Activated T-helper 2 cell treated with anti-CD3 and anti-CD28 coated beads, Interferon-gamma antibody, Interleukin-2, Interleukin-4, amounts not matched to agents 10 μg/mL and 5 μg/mL and 100 μg/mL, durations not matched to agents 14 hours and 24 hours and 36 hours (primary cell): ENCODE data around the gene CRELD2. TPM values are rescaled to one million over a fixed set of nuclear protein-coding genes. Genes with fewer than 3 reads are reported as not detected.

Source experiments
- DNase-seq: peaks from one replicate; pipeline ENCODE4 v3.0.0; 2021; ENCODE audit warnings: low spot score
- H3K27ac Mint-ChIP-seq: one replicate; pipeline ENCODE4 v1.8.0; 2021; ENCODE audit warnings: mixed read lengths
- H3K27me3 Mint-ChIP-seq: one replicate; pipeline ENCODE4 v1.8.0; 2021; ENCODE audit warnings: low read depth, mixed read lengths
- H3K36me3 Mint-ChIP-seq: one replicate; pipeline ENCODE4 v1.8.0; 2021; ENCODE audit warnings: low read depth, mixed read lengths
- H3K4me1 Mint-ChIP-seq: one replicate; pipeline ENCODE4 v1.8.0; 2021; ENCODE audit warnings: low read depth, mixed read lengths
- H3K4me3 Mint-ChIP-seq: one replicate; pipeline ENCODE4 v1.8.0; 2021; ENCODE audit warnings: low read depth, mild to moderate bottlenecking, moderate library complexity, mixed read lengths
- H3K9me3 Mint-ChIP-seq: one replicate; pipeline ENCODE4 v1.8.0; 2021; ENCODE audit warnings: mixed read lengths
- intact Hi-C: fragments of 100-400 bp; cut with micrococcal nuclease; formaldehyde crosslinking; loops from one replicate; pipeline ENCODE4 v1.15.1; 2023
- total RNA-seq: library from RNA; stranded (reverse); gene quantifications from 2 replicates; pipeline ENCODE4 v1.2.3, GENCODE V29; 2022

CRELD2 gene
- total RNA-seq, 1 donor from 2014 or later, result 49.9 TPM

GRCh38 chr22:49957826-49958365, 39.5 kb downstream of the CRELD2 start:
- no peak for DNase-seq
- H3K36me3 Mint-ChIP-seq, result peaks cover 14% of the 10 kb centered on the region
- peak overlapping the region; percentile 49 for H3K27ac Mint-ChIP-seq
- no peaks in the 10 kb centered on the region for H3K27me3 Mint-ChIP-seq
- H3K9me3 Mint-ChIP-seq, result no peaks in the 10 kb centered on the region
- peaks cover 6% of the 10 kb centered on the region for H3K4me1 Mint-ChIP-seq
- H3K4me3 Mint-ChIP-seq, result peak overlapping the region; percentile 87
- intact Hi-C loops, result no loop called here

GRCh38 chr22:49958366-49958921, 40.0 kb downstream of the CRELD2 start:
- Mint-ChIP-seq H3K9me3 (no peaks in the 10 kb centered on the region), H3K4me3 (peak overlapping the region; percentile 87), H3K36me3 (peaks cover 19% of the 10 kb centered on the region), H3K4me1 (peaks cover 7% of the 10 kb centered on the region), H3K27me3 (no peaks in the 10 kb centered on the region), H3K27ac (peak overlapping the region; percentile 91)
- intact Hi-C loops, result no loop called here
- DNase-seq, result no peak

- Mint-ChIP-seq H3K36me3 (peaks cover 27% of the 10 kb centered on the region), H3K4me1 (peaks cover 12% of the 10 kb centered on the region), H3K27me3 (no peaks in the 10 kb centered on the region), H3K9me3 (no peaks in the 10 kb centered on the region), H3K27ac (peak overlapping the region; percentile 91), H3K4me3 (peak overlapping the region; percentile 87)
- no peak for DNase-seq
- intact Hi-C loops, result no loop called here
Measured at GRCh38 chr22:49958931-49959781, 40.7 kb downstream of the CRELD2 start.

- no peak for DNase-seq
- intact Hi-C loops, result loop anchor here (1.0 kb wide), 1 partner anchor 41 kb away; the partner anchor contains the start of genes ALG12 and CRELD2
- H3K4me1 Mint-ChIP-seq, result peaks cover 12% of the 10 kb centered on the region
Measured at GRCh38 chr22:49959782-49960158, 41.3 kb downstream of the CRELD2 start.

GRCh38 chr22:49960159-49961004, 41.9 kb downstream of the CRELD2 start, which contains the start of gene PIM3:
Gene PIM3 (plus strand): TSS chr22:49960772. CDS start chr22:49960948, 176 bp downstream.
- peaks cover 15% of the 10 kb centered on the region for H3K4me1 Mint-ChIP-seq
- peaks cover 39% of the 10 kb centered on the region for H3K36me3 Mint-ChIP-seq
- H3K9me3 Mint-ChIP-seq, result no peaks in the 10 kb centered on the region
- H3K4me3 Mint-ChIP-seq, result peak within 1 kb of the TSS; percentile 90
- intact Hi-C loops, result loop anchor here (1.0 kb wide), 1 partner anchor 42 kb away; the partner anchor contains the start of genes ALG12 and CRELD2
- no peaks in the 10 kb centered on the region for H3K27me3 Mint-ChIP-seq
- peak; percentile 91 for DNase-seq
- H3K27ac Mint-ChIP-seq, result peak within 1 kb of the TSS; percentile 91

More at GRCh38 chr22:49959782-49960158, 41.3 kb downstream of the CRELD2 start:
- Mint-ChIP-seq H3K27me3 (no peaks in the 10 kb centered on the region), H3K36me3 (peaks cover 33% of the 10 kb centered on the region), H3K4me3 (peak overlapping the region; percentile 87), H3K9me3 (no peaks in the 10 kb centered on the region), H3K27ac (peak overlapping the region; percentile 91)

- peaks cover 15% of the 10 kb centered on the region for H3K4me1 Mint-ChIP-seq
- H3K9me3 Mint-ChIP-seq, result no peaks in the 10 kb centered on the region
- H3K27me3 Mint-ChIP-seq, result no peaks in the 10 kb centered on the region
- intact Hi-C loops, result no loop called here
- peaks cover 40% of the 10 kb centered on the region for H3K36me3 Mint-ChIP-seq
- DNase-seq, result no peak
- peak overlapping the region; percentile 90 for H3K27ac Mint-ChIP-seq
- H3K4me3 Mint-ChIP-seq, result peak overlapping the region; percentile 90
Measured at GRCh38 chr22:49961005-49961600, 42.7 kb downstream of the CRELD2 start.

GRCh38 chr22:49961601-49962011, 43.2 kb downstream of the CRELD2 start:
- Mint-ChIP-seq H3K9me3 (no peaks in the 10 kb centered on the region), H3K4me3 (peak overlapping the region; percentile 90), H3K27ac (peak overlapping the region; percentile 90), H3K36me3 (peaks cover 40% of the 10 kb centered on the region), H3K4me1 (peaks cover 18% of the 10 kb centered on the region), H3K27me3 (no peaks in the 10 kb centered on the region)
- DNase-seq, result no peak
- intact Hi-C loops, result loop anchor here (1.0 to 2.0 kb wide), 2 partner anchors 15 to 25 kb away; no protein-coding TSS in a partner anchor

- H3K27ac Mint-ChIP-seq, result peak overlapping the region; percentile 90
- peaks cover 40% of the 10 kb centered on the region for H3K36me3 Mint-ChIP-seq
- DNase-seq, result peak; percentile 54
- H3K27me3 Mint-ChIP-seq, result no peaks in the 10 kb centered on the region
- H3K9me3 Mint-ChIP-seq, result no peaks in the 10 kb centered on the region
- peaks cover 18% of the 10 kb centered on the region for H3K4me1 Mint-ChIP-seq
- intact Hi-C loops, result loop anchor here (1.0 to 2.0 kb wide), 2 partner anchors 15 to 26 kb away; no protein-coding TSS in a partner anchor
- peak overlapping the region; percentile 90 for H3K4me3 Mint-ChIP-seq
Measured at GRCh38 chr22:49962012-49962750, 43.7 kb downstream of the CRELD2 start.

- peak overlapping the region; percentile 76 for H3K27ac Mint-ChIP-seq
- H3K4me1 Mint-ChIP-seq, result peaks cover 21% of the 10 kb centered on the region
- H3K9me3 Mint-ChIP-seq, result no peaks in the 10 kb centered on the region
- H3K36me3 Mint-ChIP-seq, result peaks cover 44% of the 10 kb centered on the region
- no peaks in the 10 kb centered on the region for H3K27me3 Mint-ChIP-seq
- intact Hi-C loops, result loop anchor here (1.0 to 2.0 kb wide), 2 partner anchors 14 to 27 kb away; no protein-coding TSS in a partner anchor
- DNase-seq, result no peak
- H3K4me3 Mint-ChIP-seq, result peak overlapping the region; percentile 80
Measured at GRCh38 chr22:49962751-49963646, 44.6 kb downstream of the CRELD2 start.

GRCh38 chr22:49963647-49964026, 45.2 kb downstream of the CRELD2 start:
- Mint-ChIP-seq H3K27me3 (no peaks in the 10 kb centered on the region), H3K9me3 (no peaks in the 10 kb centered on the region), H3K36me3 (peaks cover 44% of the 10 kb centered on the region), H3K4me3 (peak overlapping the region; percentile 80), H3K27ac (peak overlapping the region; percentile 74), H3K4me1 (peaks cover 20% of the 10 kb centered on the region)
- intact Hi-C loops, result loop anchor here (2.0 kb wide), 1 partner anchor 13 kb away; no protein-coding TSS in a partner anchor
- no peak for DNase-seq
